T-cell (primary cell): ENCODE results near the gene MYO16. TPM values are rescaled to one million over a fixed set of nuclear protein-coding genes. Genes with fewer than 3 reads are reported as not detected.
A peak's percentile ranks its signal among the peaks of the same experiment; 100 is the strongest.

Experiments used
- ATAC-seq, 4 experiments: fragments of 200-7000 bp in 3 of 4; fragments of 150-1000 bp in 1 of 4; cut with Tn5 transposase; replicated peaks in 1 of 4; 1 replicate in 3 of 4; 2 replicates in 1 of 4; pipeline ENCODE4 v1.10.0; 2021; ENCODE audit warnings: moderate library complexity in 3 of 4, mild to moderate bottlenecking in 2 of 4, moderate number of reproducible peaks in 1 of 4
- CTCF ChIA-PET, 2 donors: fragments of 300-600 bp; sonication (Branson Sonifier 250); formaldehyde crosslinking; loops; one replicate each; lab custom pipeline; 2022; ENCODE audit warnings: antibody characterized with exemption in 2 of 2; lab: Charles Lee
- POLR2A ChIA-PET, 2 donors: fragments of 300-600 bp; sonication (Branson Sonifier 250); formaldehyde crosslinking; loops; one replicate each; lab custom pipeline; 2022; ENCODE audit warnings: antibody characterized with exemption in 2 of 2; lab: Charles Lee
- DNase-seq, 35 experiments: peaks; one replicate each; pipeline versions ENCODE4 v3.0.0 to v3.0.0-alpha.2; 2013 to 2023
- H3K27ac ChIP-seq: one replicate; pipeline ENCODE4 v1.5.1; 2013; ENCODE audit warnings: low read length
- H3K27me3 ChIP-seq, 2 experiments: replicated peaks in 1 of 2; 1 replicate in 1 of 2; 2 replicates in 1 of 2; pipeline versions ENCODE4 v1.6.1 to v1.7.0; 2013; ENCODE audit warnings: low read length in 1 of 2, mixed read lengths in 1 of 2; ENCODE audit not compliant: control insufficient read depth in 2 of 2, insufficient read depth in 2 of 2; ENCODE audit errors: extremely low read depth in 1 of 2
- H3K36me3 ChIP-seq, 2 donors: 1 replicate in 1 of 2; 2 replicates in 1 of 2; pipeline versions ENCODE4 v1.6.1 to v1.7.0; 2013; ENCODE audit warnings: low read length in 1 of 2; ENCODE audit not compliant: control insufficient read depth in 2 of 2, insufficient read depth in 1 of 2; ENCODE audit errors: extremely low read depth in 1 of 2
- H3K4me1 ChIP-seq, 2 experiments: 1 replicate in 1 of 2; 2 replicates in 1 of 2; pipeline versions ENCODE4 v1.6.1 to v1.7.0; 2013; ENCODE audit warnings: low read length in 2 of 2, mixed read lengths in 1 of 2; ENCODE audit not compliant: insufficient read depth in 2 of 2, control insufficient read depth in 1 of 2; ENCODE audit errors: extremely low read depth in 1 of 2
- H3K4me3 ChIP-seq, 2 donors: 1 replicate in 1 of 2; 2 replicates in 1 of 2; pipeline versions ENCODE4 v1.5.1 to v1.7.0; 2013; ENCODE audit warnings: mild to moderate bottlenecking in 2 of 2, low read length in 1 of 2, moderate library complexity in 1 of 2; ENCODE audit not compliant: control insufficient read depth in 1 of 2; ENCODE audit errors: extremely low read depth in 1 of 2
- H3K9me3 ChIP-seq: 2 replicates; pipeline ENCODE4 v1.7.0; 2013
- H3K27ac Mint-ChIP-seq, 2 donors: one replicate each; pipeline ENCODE4 v1.8.0; 2020 to 2021; ENCODE audit warnings: mild to moderate bottlenecking in 2 of 2, mixed read lengths in 2 of 2
- H3K27me3 Mint-ChIP-seq, 2 donors: one replicate each; pipeline ENCODE4 v1.8.0; 2021 to 2022; ENCODE audit warnings: mixed read lengths in 2 of 2
- H3K36me3 Mint-ChIP-seq: one replicate; pipeline ENCODE4 v1.8.0; 2021; ENCODE audit warnings: mixed read lengths
- H3K4me1 Mint-ChIP-seq, 3 donors: one replicate each; pipeline ENCODE4 v1.8.0; 2020 to 2022; ENCODE audit warnings: mixed read lengths in 3 of 3, mild to moderate bottlenecking in 1 of 3
- H3K4me3 Mint-ChIP-seq, 3 donors: one replicate each; pipeline ENCODE4 v1.8.0; 2020 to 2022; ENCODE audit warnings: mild to moderate bottlenecking in 3 of 3, mixed read lengths in 3 of 3, moderate library complexity in 3 of 3
- H3K9me3 Mint-ChIP-seq, 3 donors: one replicate each; pipeline ENCODE4 v1.8.0; 2020 to 2022; ENCODE audit warnings: mixed read lengths in 3 of 3
- WGBS: methylation state at CpG from one replicate; pipeline ENCODE4 v1.1.5; 2013; ENCODE audit warnings: missing lambda C conversion rate; ENCODE audit not compliant: insufficient coverage; 5-methylcytosine and 5-hydroxymethylcytosine counted together
- total RNA-seq, 35 experiments: library from RNA in 6 of 35; stranded (reverse) in 6 of 35; fragments of 120-200 nt in 1 of 35; gene quantifications; one replicate each; pipeline versions ENCODE4 v1.2.1 to v1.2.4 and lab custom pipeline; 2013 to 2026

Gene MYO16
- total RNA-seq, 5 donors from 2014 or later (not counting 1 experiment from before 2014, with no cell fraction given) = 0.20 to 2.0 (median 1.1) TPM

GRCh38 chr13:108955741-108956140 is 326.3 kb downstream of the MYO16 start:
- H3K36me3 ChIP-seq = no peaks in the 10 kb centered on the region
- no peak overlapping the region for H3K27ac Mint-ChIP-seq
- H3K4me3 ChIP-seq = no peak overlapping the region
- CTCF ChIA-PET = no interaction called here
- no peaks in the 10 kb centered on the region for H3K4me1 Mint-ChIP-seq
- WGBS = 91% methylated on average over 3 of the region's 5 CpGs
- H3K9me3 ChIP-seq = no peaks in the 10 kb centered on the region
- DNase-seq (no peak), ATAC-seq (no peak)
- H3K27ac ChIP-seq = no peak overlapping the region
- H3K27me3 Mint-ChIP-seq = peaks cover 12 to 24% of the 10 kb centered on the region in 2 donors
- H3K4me3 Mint-ChIP-seq = no peak overlapping the region
- peaks cover 0 to 5% of the 10 kb centered on the region in 2 experiments for H3K27me3 ChIP-seq
- POLR2A ChIA-PET = no interaction called here
- H3K36me3 Mint-ChIP-seq = no peaks in the 10 kb centered on the region
- H3K4me1 ChIP-seq = no peaks in the 10 kb centered on the region
- H3K9me3 Mint-ChIP-seq = no peaks in the 10 kb centered on the region

GRCh38 chr13:108957369-108958012 is 328.1 kb downstream of the MYO16 start:
- Mint-ChIP-seq H3K4me1 (no peaks in the 10 kb centered on the region), H3K27me3 (peaks cover 12 to 24% of the 10 kb centered on the region in 2 donors)

GRCh38 chr13:108958013-108958376 is 328.6 kb downstream of the MYO16 start:
- ATAC-seq (no peak), DNase-seq (no peak)
- Mint-ChIP-seq H3K4me1 (no peaks in the 10 kb centered on the region), H3K27me3 (peaks cover 12 to 24% of the 10 kb centered on the region in 2 donors), H3K27ac (no peak overlapping the region), H3K36me3 (no peaks in the 10 kb centered on the region), H3K4me3 (no peak overlapping the region), H3K9me3 (no peaks in the 10 kb centered on the region)
- Histone ChIP-seq H3K9me3 (no peaks in the 10 kb centered on the region), H3K27ac (no peak overlapping the region), H3K27me3 (peaks cover 0 to 5% of the 10 kb centered on the region in 2 experiments), H3K4me1 (no peaks in the 10 kb centered on the region), H3K4me3 (no peak overlapping the region), H3K36me3 (no peaks in the 10 kb centered on the region)
- ChIA-PET CTCF (no interaction called here), POLR2A (no interaction called here)

More at GRCh38 chr13:108957369-108958012, 328.1 kb downstream of the MYO16 start:
- ChIA-PET POLR2A (no interaction called here), CTCF (interaction anchor here in 1 of 2 donors (0.7 kb wide), 1 partner anchor 16 kb away, joined by 3 read pairs; no protein-coding TSS in a partner anchor)
- no peaks in the 10 kb centered on the region for H3K36me3 ChIP-seq
- no peaks in the 10 kb centered on the region for H3K9me3 ChIP-seq
- no peak overlapping the region for H3K27ac ChIP-seq
- H3K36me3 Mint-ChIP-seq = no peaks in the 10 kb centered on the region
- WGBS = 75% methylated on average over 1 of the region's 11 CpGs
- H3K4me1 ChIP-seq = no peaks in the 10 kb centered on the region
- ATAC-seq = no peak
- no peak overlapping the region for H3K4me3 ChIP-seq
- H3K27ac Mint-ChIP-seq = no peak overlapping the region
- no peak for DNase-seq
- H3K9me3 Mint-ChIP-seq = no peaks in the 10 kb centered on the region
- H3K27me3 ChIP-seq = peaks cover 0 to 5% of the 10 kb centered on the region in 2 experiments
- no peak overlapping the region for H3K4me3 Mint-ChIP-seq

GRCh38 chr13:108959234-108959633 is 329.8 kb downstream of the MYO16 start:
- Histone ChIP-seq H3K36me3 (no peaks in the 10 kb centered on the region), H3K4me1 (no peaks in the 10 kb centered on the region), H3K27ac (no peak overlapping the region), H3K9me3 (no peaks in the 10 kb centered on the region), H3K27me3 (peaks cover 0 to 5% of the 10 kb centered on the region in 2 experiments), H3K4me3 (no peak overlapping the region)
- ChIA-PET CTCF (interaction anchor here in 1 of 2 donors (0.7 kb wide), 1 partner anchor 408 kb away, joined by 4 read pairs; no protein-coding TSS in a partner anchor), POLR2A (no interaction called here)
- H3K27ac Mint-ChIP-seq = no peak overlapping the region
- no peaks in the 10 kb centered on the region for H3K9me3 Mint-ChIP-seq
- H3K4me1 Mint-ChIP-seq = no peaks in the 10 kb centered on the region
- ATAC-seq (no peak), DNase-seq (no peak)
- H3K4me3 Mint-ChIP-seq = no peak overlapping the region
- H3K27me3 Mint-ChIP-seq = peaks cover 12 to 20% of the 10 kb centered on the region in 2 donors
- no peaks in the 10 kb centered on the region for H3K36me3 Mint-ChIP-seq

GRCh38 chr13:108960006-108960405 is 330.6 kb downstream of the MYO16 start:
- Mint-ChIP-seq H3K4me1 (no peaks in the 10 kb centered on the region), H3K27ac (no peak overlapping the region), H3K9me3 (no peaks in the 10 kb centered on the region), H3K36me3 (no peaks in the 10 kb centered on the region), H3K4me3 (no peak overlapping the region), H3K27me3 (peaks cover 10 to 17% of the 10 kb centered on the region in 2 donors)
- Histone ChIP-seq H3K36me3 (no peaks in the 10 kb centered on the region), H3K4me1 (no peaks in the 10 kb centered on the region), H3K27ac (no peak overlapping the region), H3K9me3 (no peaks in the 10 kb centered on the region), H3K4me3 (no peak overlapping the region), H3K27me3 (peaks cover 0 to 5% of the 10 kb centered on the region in 2 experiments)
- DNase-seq (no peak), ATAC-seq (no peak)
- ChIA-PET CTCF (interaction anchor here (0.6 to 1.6 kb wide), 6 partner anchors 11 to 1049 kb away, joined by 3 to 4 read pairs (median 3); no protein-coding TSS in a partner anchor), POLR2A (interaction anchor here in 1 of 2 donors (0.6 to 0.7 kb wide), 2 partner anchors 658 to 1110 kb away, joined by 5 to 6 read pairs; no protein-coding TSS in a partner anchor)
- WGBS = 60% methylated on average over 2 of the region's 6 CpGs

GRCh38 chr13:108961542-108962125 is 332.2 kb downstream of the MYO16 start:
- H3K4me1 Mint-ChIP-seq = no peaks in the 10 kb centered on the region
- Histone ChIP-seq H3K4me1 (no peaks in the 10 kb centered on the region), H3K9me3 (no peaks in the 10 kb centered on the region), H3K36me3 (no peaks in the 10 kb centered on the region), H3K27ac (no peak overlapping the region), H3K27me3 (peaks cover 0 to 2% of the 10 kb centered on the region in 2 experiments), H3K4me3 (no peak overlapping the region)
- peak; percentile 53 to 71 (median 66) for ATAC-seq
- H3K36me3 Mint-ChIP-seq = no peaks in the 10 kb centered on the region
- ChIA-PET POLR2A (no interaction called here), CTCF (interaction anchor here in 1 of 2 donors (0.6 kb wide), 2 partner anchors 137 to 415 kb away, joined by 5 read pairs; no protein-coding TSS in a partner anchor)
- no peaks in the 10 kb centered on the region for H3K9me3 Mint-ChIP-seq
- no peak overlapping the region for H3K27ac Mint-ChIP-seq
- peak in 3 of 35 experiments; percentile 12 to 60 (median 16) for DNase-seq
- 0% methylated on average over 1 of the region's 7 CpGs for WGBS
- no peak overlapping the region for H3K4me3 Mint-ChIP-seq
- H3K27me3 Mint-ChIP-seq = peaks cover 2 to 3% of the 10 kb centered on the region in 2 donors
